Gastroesophageal sphincter (tissue), 4 donors: ENCODE measurements around the gene CALB2. TPM values are rescaled to one million over a fixed set of nuclear protein-coding genes. Genes with fewer than 3 reads are reported as not detected.

ENCODE experiments used
- ATAC-seq: fragments of 150-250 bp; one replicate; pipeline ENCODE4 v1.9.1; 2016; ENCODE audit warnings: mild to moderate bottlenecking, moderate library complexity
- H3K27ac ChIP-seq, 4 donors: fragments of 200-600 bp; sonication (generic) in 3 of 4; 1 replicate in 3 of 4; 2 replicates in 1 of 4; pipeline ENCODE4 v1.5.1; 2016 to 2019
- H3K27me3 ChIP-seq: fragments of 200-600 bp; sonication (generic); one replicate; pipeline ENCODE4 v1.5.1; 2019
- H3K36me3 ChIP-seq, 2 donors: fragments of 200-600 bp; sonication (generic); one replicate each; pipeline ENCODE4 v1.5.1; 2019; ENCODE audit warnings: control low read depth in 1 of 2
- H3K4me1 ChIP-seq, 3 donors: fragments of 200-600 bp; sonication (generic); 1 replicate in 2 of 3; 2 replicates in 1 of 3; pipeline ENCODE4 v1.5.1; 2016 to 2019; ENCODE audit warnings: control low read depth in 2 of 3
- H3K4me3 ChIP-seq, 2 donors: fragments of 200-600 bp; sonication (generic); one replicate each; pipeline ENCODE4 v1.5.1; 2019; ENCODE audit warnings: mild to moderate bottlenecking in 1 of 2, moderate library complexity in 1 of 2
- H3K9me3 ChIP-seq, 3 donors: fragments of 200-600 bp; sonication (generic); one replicate each; pipeline ENCODE4 v1.5.1; 2017 to 2019; ENCODE audit warnings: control low read depth in 2 of 3
- EP300 ChIP-seq: sonication (generic); formaldehyde crosslinking; IDR thresholded peaks from one replicate; pipeline ENCODE4 v1.6.1; 2017; ENCODE audit warnings: antibody characterized with exemption, mild to moderate bottlenecking
- POLR2A ChIP-seq, 2 donors: fragments of 450-650 bp; IDR thresholded peaks; one replicate each; pipeline ENCODE4 v1.6.1; 2017; ENCODE audit warnings: antibody characterized with exemption in 2 of 2, mild to moderate bottlenecking in 2 of 2, moderate library complexity in 1 of 2
- POLR2AphosphoS5 ChIP-seq: sonication (generic); formaldehyde crosslinking; IDR thresholded peaks from one replicate; pipeline ENCODE4 v1.6.1; 2017; ENCODE audit warnings: antibody characterized with exemption
- WGBS, 2 donors: methylation state at CpG; one replicate each; pipeline ENCODE4 v1.1.5; 2018; ENCODE audit warnings: low coverage in 1 of 2; 5-methylcytosine and 5-hydroxymethylcytosine counted together
- total RNA-seq, 4 donors: library from RNA; depleted of rRNA; stranded (reverse); fragments of >200 nt; gene quantifications; one replicate each; pipeline ENCODE4 v1.1.0, GENCODE V29; 2016
- TF ChIP-seq, protein P1 (sequence below), 4 experiments: fragments of 200-600 bp in 2 of 4; fragments of 450-650 bp in 2 of 4; sonication (generic) in 1 of 4; IDR thresholded peaks; one replicate each; pipeline ENCODE4 v1.5.1; 2017 to 2019; ENCODE audit warnings: antibody characterized with exemption in 4 of 4, mild to moderate bottlenecking in 2 of 4, moderate library complexity in 2 of 4

Gene CALB2
- total RNA-seq, 4 donors from 2014 or later: 0.85 to 2.8 TPM; not detected in 2

DNA sequence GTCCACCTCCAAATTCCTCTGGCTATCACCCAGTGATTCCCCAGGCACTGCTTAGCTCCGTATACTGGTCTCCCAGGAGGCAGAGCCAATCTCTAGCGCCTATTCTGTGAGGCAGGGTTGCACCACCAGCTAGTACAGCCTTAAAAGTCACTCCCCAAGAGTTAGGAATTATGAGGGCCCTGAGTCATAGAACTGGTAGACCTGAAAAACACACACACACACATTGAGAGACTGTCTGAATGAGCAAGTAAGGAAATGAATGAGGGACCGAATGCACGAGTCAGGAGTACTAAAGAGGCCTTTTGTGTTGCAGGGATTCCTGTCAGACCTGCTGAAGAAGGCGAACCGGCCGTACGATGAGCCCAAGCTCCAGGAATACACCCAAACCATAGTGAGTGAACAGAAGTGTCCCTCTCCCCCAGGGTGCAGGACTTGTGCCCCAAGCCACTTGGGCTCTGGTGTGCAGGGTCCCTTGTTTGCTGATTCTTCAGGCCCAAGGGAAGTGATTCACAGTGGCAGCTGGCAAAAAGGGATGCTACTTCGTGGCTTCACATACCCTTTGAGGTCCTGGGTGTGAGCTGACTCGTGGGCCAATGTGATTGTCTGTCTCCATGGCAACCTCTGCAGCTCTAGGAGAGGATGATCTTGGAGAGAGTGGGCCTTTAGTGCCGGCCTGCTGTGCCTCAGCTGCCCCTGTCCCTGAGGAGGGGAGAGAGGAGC is 24.7 kb downstream of the CALB2 start:
- no peak for ATAC-seq
- Histone ChIP-seq H3K4me1 (no peaks in the 10 kb centered on the region), H3K27me3 (peaks cover 41% of the 10 kb centered on the region), H3K4me3 (no peak overlapping the region), H3K36me3 (no peaks in the 10 kb centered on the region), H3K27ac (no peak overlapping the region), H3K9me3 (no peaks in the 10 kb centered on the region)
- WGBS, 2 donors: 56 to 81% methylated on average over 7 to 8 of the region's 11 CpGs
- TF ChIP-seq, protein P1, sequence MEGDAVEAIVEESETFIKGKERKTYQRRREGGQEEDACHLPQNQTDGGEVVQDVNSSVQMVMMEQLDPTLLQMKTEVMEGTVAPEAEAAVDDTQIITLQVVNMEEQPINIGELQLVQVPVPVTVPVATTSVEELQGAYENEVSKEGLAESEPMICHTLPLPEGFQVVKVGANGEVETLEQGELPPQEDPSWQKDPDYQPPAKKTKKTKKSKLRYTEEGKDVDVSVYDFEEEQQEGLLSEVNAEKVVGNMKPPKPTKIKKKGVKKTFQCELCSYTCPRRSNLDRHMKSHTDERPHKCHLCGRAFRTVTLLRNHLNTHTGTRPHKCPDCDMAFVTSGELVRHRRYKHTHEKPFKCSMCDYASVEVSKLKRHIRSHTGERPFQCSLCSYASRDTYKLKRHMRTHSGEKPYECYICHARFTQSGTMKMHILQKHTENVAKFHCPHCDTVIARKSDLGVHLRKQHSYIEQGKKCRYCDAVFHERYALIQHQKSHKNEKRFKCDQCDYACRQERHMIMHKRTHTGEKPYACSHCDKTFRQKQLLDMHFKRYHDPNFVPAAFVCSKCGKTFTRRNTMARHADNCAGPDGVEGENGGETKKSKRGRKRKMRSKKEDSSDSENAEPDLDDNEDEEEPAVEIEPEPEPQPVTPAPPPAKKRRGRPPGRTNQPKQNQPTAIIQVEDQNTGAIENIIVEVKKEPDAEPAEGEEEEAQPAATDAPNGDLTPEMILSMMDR (IDR thresholded peaks at IDR 0.05): no peak
- TF ChIP-seq POLR2AphosphoS5 (no peak), EP300 (no peak), POLR2A (IDR thresholded peaks at IDR 0.05) (no peak)

DNA sequence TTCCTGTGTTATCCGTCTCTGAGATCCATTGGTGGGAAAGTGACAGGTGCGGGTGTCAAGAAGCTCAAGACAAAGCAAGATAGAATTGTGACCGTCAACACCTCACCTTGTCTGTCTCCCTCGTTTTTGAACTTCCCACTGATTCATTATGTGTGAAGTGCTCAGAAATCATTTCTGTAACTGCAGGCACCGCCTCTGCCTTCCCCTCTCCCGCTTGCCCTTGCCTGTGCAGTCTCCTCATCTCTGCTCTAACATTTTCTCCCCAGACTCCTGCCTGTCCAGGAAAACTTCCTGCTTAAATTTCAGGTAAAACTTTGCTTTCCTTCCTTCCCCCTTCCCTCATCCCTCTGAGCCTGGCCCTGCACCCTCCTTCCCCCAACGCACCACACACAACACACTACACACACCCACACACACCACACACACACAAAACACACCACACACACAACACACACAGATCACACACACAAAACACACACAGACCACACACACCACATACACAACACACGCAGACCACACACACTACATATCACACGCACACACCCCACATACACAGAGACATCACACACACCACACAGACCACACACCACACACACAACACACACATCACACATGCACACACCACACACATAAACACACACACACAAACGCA is 25.7 kb downstream of the CALB2 start:
- TF ChIP-seq, protein P1 (IDR thresholded peaks at IDR 0.05): no peak
- TF ChIP-seq POLR2A (IDR thresholded peaks at IDR 0.05): no peak
- TF ChIP-seq EP300: no peak
- no peak for TF ChIP-seq POLR2AphosphoS5
- Histone ChIP-seq H3K9me3 (no peaks in the 10 kb centered on the region), H3K36me3 (no peaks in the 10 kb centered on the region), H3K27me3 (peaks cover 43% of the 10 kb centered on the region), H3K27ac (no peak overlapping the region), H3K4me1 (no peaks in the 10 kb centered on the region), H3K4me3 (no peak overlapping the region)
- ATAC-seq: no peak
- WGBS, 2 donors: 51 to 54% methylated on average over 7 to 8 of the region's 10 CpGs

DNA sequence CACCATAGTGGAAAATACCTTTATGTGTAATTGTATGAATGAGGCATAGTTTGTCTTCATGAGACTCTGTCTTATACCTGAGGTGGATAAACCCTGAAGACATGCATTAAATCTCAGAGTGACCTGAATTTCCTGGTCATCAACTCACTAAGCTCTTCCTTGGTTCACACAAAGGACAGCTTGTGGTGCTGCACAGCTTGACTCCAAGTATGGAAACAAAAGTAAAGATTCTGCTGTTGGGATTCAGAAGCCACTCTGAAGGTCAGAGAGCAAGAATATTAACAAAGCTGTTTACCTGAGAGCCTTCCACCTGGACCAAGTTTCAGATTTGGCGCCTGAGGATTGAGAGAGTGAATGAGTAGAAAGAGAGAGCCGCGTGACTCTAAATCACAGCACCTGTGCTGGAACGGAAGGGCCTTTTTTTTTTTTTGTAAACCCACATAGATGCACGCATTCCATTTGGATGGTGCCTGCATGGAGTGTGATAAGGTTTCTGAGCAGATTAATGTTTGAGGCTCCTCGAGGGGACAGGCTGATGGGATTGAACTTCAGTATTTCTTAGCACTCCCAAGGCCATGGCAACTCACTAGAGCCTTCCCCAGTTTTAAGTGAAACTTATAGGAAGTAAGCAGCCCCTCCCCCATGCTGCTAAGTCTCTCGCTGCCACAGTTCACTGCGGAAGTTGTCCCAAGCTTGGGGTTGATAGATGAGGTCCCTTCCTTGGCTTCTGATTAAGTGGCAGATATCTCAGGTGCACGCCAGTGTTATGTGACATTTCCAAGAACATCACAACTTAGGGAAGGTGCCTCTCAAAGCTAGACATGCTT is 28.7 kb downstream of the CALB2 start:
- no peaks in the 10 kb centered on the region for H3K36me3 ChIP-seq
- 15 to 17% methylated on average over 7 to 9 of the region's 9 CpGs for WGBS, 2 donors
- ATAC-seq: no peak
- H3K9me3 ChIP-seq: no peaks in the 10 kb centered on the region
- TF ChIP-seq POLR2A (IDR thresholded peaks at IDR 0.05): no peak
- TF ChIP-seq, protein P1 (IDR thresholded peaks at IDR 0.05): no peak
- no peak for TF ChIP-seq POLR2AphosphoS5
- no peak for TF ChIP-seq EP300
- no peaks in the 10 kb centered on the region for H3K4me1 ChIP-seq
- H3K27ac ChIP-seq: no peak overlapping the region
- no peak overlapping the region for H3K4me3 ChIP-seq
- peaks cover 49% of the 10 kb centered on the region for H3K27me3 ChIP-seq

DNA sequence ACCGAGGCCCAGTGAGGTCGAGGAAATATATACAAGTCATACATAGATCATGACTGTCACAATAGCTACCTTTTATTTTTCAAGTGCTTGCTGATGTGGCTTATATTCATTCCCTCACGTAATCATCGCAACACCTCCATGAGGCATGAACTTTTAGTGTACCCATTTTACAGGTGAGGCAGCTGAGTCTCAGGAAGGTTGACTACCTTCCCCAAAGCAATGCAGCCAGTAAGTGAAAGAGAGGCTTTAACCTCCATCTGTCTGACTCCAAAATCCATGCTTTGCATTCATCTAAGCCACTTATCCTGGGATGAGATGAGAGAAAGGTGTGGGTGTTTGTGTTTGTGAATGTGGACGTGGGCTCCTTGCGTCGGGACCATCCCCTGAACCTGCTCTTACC is 30.8 kb downstream of the CALB2 start:
- Histone ChIP-seq H3K4me1 (no peaks in the 10 kb centered on the region), H3K9me3 (no peaks in the 10 kb centered on the region), H3K4me3 (no peak overlapping the region), H3K36me3 (no peaks in the 10 kb centered on the region), H3K27me3 (peaks cover 58% of the 10 kb centered on the region), H3K27ac (no peak overlapping the region)
- ATAC-seq: no peak
- TF ChIP-seq POLR2A (IDR thresholded peaks at IDR 0.05) (no peak), POLR2AphosphoS5 (no peak), EP300 (no peak)
- TF ChIP-seq, protein P1 (IDR thresholded peaks at IDR 0.05): no peak
- WGBS, 2 donors: 58 to 75% methylated on average over 6 to 7 of the region's 7 CpGs
